Heart left ventricle (tissue), 13 donors: Measurements from ENCODE around the gene PGM1.

Source experiments
- CTCF ChIP-seq, 12 donors: fragments of 200-600 bp; sonication (generic) in 4 of 12; IDR thresholded peaks; one replicate each; pipeline versions ENCODE4 v1.5.0 to v1.8.0; 2018 to 2022; ENCODE audit warnings: antibody characterized with exemption in 12 of 12, mild to moderate bottlenecking in 5 of 12
- POLR2A ChIP-seq, 2 donors: fragments of 450-650 bp; IDR thresholded peaks; one replicate each; pipeline ENCODE4 v1.6.1; 2017; ENCODE audit warnings: antibody characterized with exemption in 2 of 2, mild to moderate bottlenecking in 2 of 2, moderate library complexity in 2 of 2
- donor health status: ischemic (EF 13 %, LVEDD 7.1; RV severe dilation, severe dysfunction).
- donor health status: DM: no; HTN: yes; CAD: no.
- donor health status: DM: no; HTN: no; CAD: no.
- donor health status: ischemic (EF 25% LVEDD 6.9; RV normal size, moderate dysfunction).
- donor health status: ischemic (EF 25% LVEDD 5.7; RV mildly dilated, moderate dysfunction).
- donor health status: ischemic (EF 35%, LVEDD 5.7; RV mildly dilated, moderate dysfunction).
- donor health status: nonischemic (EF 11% LVEDD 7.7; RV severe dilation, severe dysfunction).
- donor health status: DM: yes; HTN: yes; CAD: no.
- donor health status: PGD.
- donor health status: ischemic (EF 29% LVEDD 5.4; RV normal size, mild dysfunction).
- donor health status: nonischemic (EF 23%, LVEDD 6.1; RV moderate dilation, normal function).

- no peak for TF ChIP-seq POLR2A (IDR thresholded peaks at IDR 0.05)
- no peak for TF ChIP-seq CTCF (IDR thresholded peaks at IDR 0.05)
These were observed 110.5 kb downstream of the PGM1 start for GRCh38 chr1:63703701-63704107.
